HG03066 (cell line): ENCODE results near the gene SLC1A7.

ENCODE experiments used
- ATAC-seq: cut with Tn5 transposase; IDR thresholded peaks from one replicate; pipeline ENCODE4 v1.9.1; 2021; ENCODE audit warnings: low read depth; ENCODE audit not compliant: unreplicated experiment

SLC1A7 gene

GRCh38 chr1:53117836-53118235, 24.6 kb downstream of the SLC1A7 start:
- no peak for ATAC-seq

GRCh38 chr1:53116933-53117600, 25.4 kb downstream of the SLC1A7 start:
- ATAC-seq = no peak

DNA sequence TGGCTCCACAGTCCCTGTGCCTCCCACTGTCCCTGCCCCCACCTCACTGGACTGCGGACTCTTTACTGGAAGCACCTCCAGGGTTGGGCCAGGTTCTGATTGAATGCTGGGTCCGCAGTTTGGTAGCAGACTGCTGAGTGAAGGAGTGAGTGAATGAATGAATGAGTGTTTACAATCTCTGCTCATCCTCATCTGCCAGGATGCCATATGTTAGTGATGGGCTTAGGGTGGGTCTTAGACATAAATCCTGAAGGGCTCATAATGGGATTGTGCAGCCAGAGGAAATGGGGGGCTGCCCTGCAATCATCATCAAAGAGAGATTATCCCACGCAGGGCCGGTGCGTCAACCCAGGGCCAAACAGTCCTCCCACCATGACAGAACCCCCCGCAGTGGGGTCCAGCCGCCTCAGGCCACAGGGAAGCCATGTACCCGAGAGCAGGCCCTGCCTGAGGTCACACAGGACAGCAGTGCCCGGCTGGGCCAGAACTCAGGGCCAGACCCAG, 26.1 kb downstream of the SLC1A7 start:
- no peak for ATAC-seq

GRCh38 chr1:53115403-53116306, 26.8 kb downstream of the SLC1A7 start:
- ATAC-seq = no peak

GRCh38 chr1:53114581-53115400, 27.6 kb downstream of the SLC1A7 start:
- ATAC-seq = no peak

DNA sequence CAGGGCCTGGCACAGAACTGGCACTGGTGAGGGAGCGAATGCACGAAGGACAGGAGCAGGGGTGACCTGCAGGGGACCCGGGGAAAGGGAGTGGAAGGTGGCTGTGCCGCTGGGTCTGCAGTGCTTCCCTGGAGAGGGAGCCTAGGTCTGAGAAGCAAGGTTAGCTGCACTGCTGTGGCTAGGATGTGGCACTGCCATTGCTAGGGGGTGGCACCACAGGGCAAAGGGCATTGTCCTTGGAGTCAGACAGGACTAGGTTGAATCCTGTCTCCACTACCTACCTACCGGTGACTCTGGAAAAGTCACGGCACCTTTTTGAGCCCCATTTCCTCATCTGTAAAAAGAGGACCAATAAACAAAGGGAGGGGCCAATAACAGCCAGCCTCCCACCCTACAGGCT, 28.3 kb downstream of the SLC1A7 start:
- ATAC-seq = no peak

- no peak for ATAC-seq
Observed at GRCh38 chr1:53112861-53113260, 29.6 kb downstream of the SLC1A7 start.

- ATAC-seq = no peak
Observed at GRCh38 chr1:53112271-53112774, 30.1 kb downstream of the SLC1A7 start.

DNA sequence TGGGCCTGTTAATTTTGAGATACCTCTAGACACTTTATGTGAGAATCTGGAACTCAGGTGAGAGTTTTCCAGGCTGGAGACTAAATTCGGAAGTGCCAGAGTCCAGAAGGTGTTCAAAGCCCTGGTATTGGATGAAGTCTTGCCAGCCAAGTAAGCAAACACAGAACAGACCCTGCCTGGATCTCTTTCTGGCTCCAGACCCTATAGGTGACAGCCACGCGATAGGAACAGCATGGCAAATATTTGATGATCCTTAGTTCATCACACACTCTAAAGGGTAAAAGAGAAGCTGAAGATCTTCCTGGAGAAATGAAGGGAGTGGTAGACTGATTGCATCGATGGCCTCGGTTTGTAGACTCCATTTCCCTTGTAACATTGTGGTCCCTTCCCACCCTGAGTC, 30.7 kb downstream of the SLC1A7 start:
- ATAC-seq = no peak

GRCh38 chr1:53111073-53111556, 31.3 kb downstream of the SLC1A7 start:
- ATAC-seq = no peak

GRCh38 chr1:53110370-53111072, 31.9 kb downstream of the SLC1A7 start:
- ATAC-seq = no peak

- no peak for ATAC-seq
Observed at GRCh38 chr1:53108646-53109580, 33.5 kb downstream of the SLC1A7 start.

DNA sequence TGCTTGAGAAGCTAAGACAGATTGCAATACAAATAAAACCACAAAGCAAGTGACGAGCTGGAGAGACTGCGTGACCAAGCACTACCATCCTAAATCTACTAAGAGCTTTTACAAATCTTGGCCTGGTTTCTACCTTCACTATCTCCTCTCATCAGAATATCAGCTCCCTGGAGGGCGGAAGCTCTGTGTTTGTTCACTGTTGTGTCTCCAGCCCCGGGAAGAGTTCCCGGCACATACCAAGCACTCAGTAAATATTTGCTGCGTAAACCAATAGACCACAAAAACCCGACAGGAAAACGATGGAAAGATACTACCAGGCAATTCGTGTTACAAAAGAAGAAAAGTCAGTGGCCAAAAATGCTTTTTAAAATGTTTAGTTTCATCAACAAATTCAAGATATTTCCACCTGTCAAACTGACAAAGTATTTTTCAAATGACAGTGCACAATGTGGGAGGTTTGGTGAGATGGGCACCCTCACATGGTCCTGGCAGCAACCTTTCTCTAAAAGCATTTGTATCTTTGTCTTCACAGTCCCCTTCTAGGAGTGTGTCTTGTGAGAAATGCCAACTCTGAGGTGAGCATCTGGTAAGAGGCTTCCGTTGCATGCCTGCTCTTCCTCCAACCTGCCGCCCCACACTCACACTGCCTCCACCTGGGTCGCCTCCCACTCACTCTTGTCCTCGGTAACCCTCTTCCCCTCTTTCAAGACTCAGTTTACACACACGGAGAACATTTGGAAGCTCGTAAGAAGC, 34.7 kb downstream of the SLC1A7 start:
- ATAC-seq = no peak

GRCh38 chr1:53107090-53107489, 35.3 kb downstream of the SLC1A7 start:
- ATAC-seq = no peak

DNA sequence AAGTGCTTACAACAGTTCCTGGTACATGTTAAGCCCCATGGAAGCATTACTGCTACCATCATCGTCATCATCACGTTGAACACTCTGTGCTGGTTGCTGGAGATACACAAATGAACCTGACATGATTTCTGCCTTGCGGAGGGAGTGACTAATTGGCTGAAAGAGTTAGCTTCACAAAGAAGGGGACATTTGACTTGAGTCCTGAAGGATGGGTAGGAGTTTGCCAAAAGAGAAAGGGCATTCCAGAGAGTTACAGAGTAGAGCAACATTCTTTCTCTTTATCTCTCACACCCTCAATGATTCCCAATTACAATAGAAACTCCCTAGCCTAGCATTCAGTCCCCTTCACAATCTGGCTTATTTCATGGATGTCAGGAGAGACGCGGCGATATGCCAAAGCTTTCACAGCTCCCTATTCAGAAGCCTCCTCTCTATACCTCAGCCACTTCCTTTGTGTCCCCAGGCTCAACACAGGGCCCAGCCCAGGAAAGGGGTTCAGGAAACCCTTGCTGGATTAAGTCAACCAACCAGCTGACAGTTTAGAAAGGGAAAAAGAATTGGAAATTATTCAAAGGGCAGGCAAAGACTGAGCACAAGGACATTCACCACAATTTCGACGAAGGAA, 38.0 kb downstream of the SLC1A7 start:
- ATAC-seq = no peak

- ATAC-seq = no peak
Observed at GRCh38 chr1:53094533-53094919, 47.9 kb downstream of the SLC1A7 start.

DNA sequence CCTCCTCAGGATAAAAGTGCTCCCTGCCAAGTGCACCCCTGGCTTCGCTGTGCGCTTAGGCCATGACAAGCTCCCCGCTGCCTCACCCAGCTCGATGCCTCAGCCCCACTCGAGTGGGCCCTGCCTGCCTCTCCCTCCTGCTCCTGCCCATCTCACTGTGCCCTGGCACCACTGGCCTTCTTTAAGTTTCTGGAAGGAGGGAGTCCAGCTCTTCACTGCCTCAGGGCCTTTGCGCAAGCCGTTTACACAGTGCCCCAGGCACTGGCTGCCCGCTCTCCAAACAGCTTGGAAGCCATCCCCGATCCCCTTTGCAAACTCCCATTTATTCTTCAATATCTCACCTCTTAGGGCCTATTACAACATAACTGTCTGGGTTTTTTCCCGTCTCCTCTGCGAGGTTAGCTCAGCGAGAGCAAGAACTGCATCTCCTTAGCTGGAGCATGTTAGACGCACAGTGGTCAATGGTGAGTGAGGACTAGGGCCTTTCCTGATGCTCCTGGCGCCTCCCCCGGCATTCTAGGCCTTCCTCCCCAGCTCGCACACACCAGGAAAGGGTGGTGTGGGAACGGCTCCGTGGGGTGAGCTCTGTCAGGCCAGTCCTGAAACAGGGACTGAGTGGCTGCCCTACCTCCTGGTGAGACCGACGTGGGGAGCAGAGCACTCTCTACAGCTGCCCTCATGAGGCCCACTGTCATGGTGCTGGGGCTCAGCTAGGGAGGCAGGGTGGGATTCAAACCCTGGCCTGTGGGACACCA, 48.5 kb downstream of the SLC1A7 start:
- no peak for ATAC-seq
